Body of pancreas (tissue), 4 donors: Measurements from ENCODE around the gene NAV1. TPM values are rescaled to one million over a fixed set of nuclear protein-coding genes. Genes with fewer than 3 reads are reported as not detected.
A peak's percentile ranks its signal among the peaks of the same experiment; 100 is the strongest.

Experiments
- ATAC-seq: fragments of 150-250 bp; one replicate; pipeline ENCODE4 v1.9.1; 2016
- DNase-seq, 4 donors: peaks; one replicate each; pipeline ENCODE4 v3.0.0-alpha.2; 2019
- H3K27ac ChIP-seq, 4 donors: fragments of 200-600 bp; sonication (generic); 1 replicate in 3 of 4; 2 replicates in 1 of 4; pipeline versions ENCODE4 v1.5.1 to v1.6.1; 2016 to 2019; ENCODE audit warnings: mild to moderate bottlenecking in 1 of 4, mixed read lengths in 1 of 4, moderate library complexity in 1 of 4
- H3K27me3 ChIP-seq, 2 donors: fragments of 200-600 bp; sonication (generic); one replicate each; pipeline ENCODE4 v1.6.0; 2016; ENCODE audit warnings: mild to moderate bottlenecking in 1 of 2
- H3K36me3 ChIP-seq, 2 donors: fragments of 200-600 bp; sonication (generic); replicated peaks in 1 of 2; 2 replicates each; pipeline ENCODE4 v1.5.1; 2016; ENCODE audit warnings: low read depth in 2 of 2; ENCODE audit not compliant: insufficient read depth in 1 of 2
- H3K4me1 ChIP-seq: fragments of 200-600 bp; sonication (generic); one replicate; pipeline ENCODE4 v1.6.0; 2016
- H3K4me3 ChIP-seq, 2 donors: fragments of 200-600 bp; sonication (generic); 1 replicate in 1 of 2; 2 replicates in 1 of 2; pipeline ENCODE4 v1.5.1; 2016 to 2019
- H3K9me3 ChIP-seq, 3 donors: fragments of 200-600 bp; sonication (generic); 1 replicate in 2 of 3; 2 replicates in 1 of 3; pipeline ENCODE4 v1.5.1; 2016
- POLR2A ChIP-seq, 3 donors: fragments of 450-650 bp; IDR thresholded peaks; one replicate each; pipeline ENCODE4 v1.6.1; 2016; ENCODE audit warnings: antibody characterized with exemption in 3 of 3, mild to moderate bottlenecking in 2 of 3
- WGBS, 2 donors: methylation state at CpG; one replicate each; pipeline ENCODE4 v1.1.5; 2017; 5-methylcytosine and 5-hydroxymethylcytosine counted together
- intact Hi-C: fragments of 100-400 bp; cut with DNase I; formaldehyde crosslinking; loops from one replicate; pipeline ENCODE4 v1.15.1; 2023
- total RNA-seq, 2 donors: library from RNA; depleted of rRNA; stranded (reverse); fragments of >200 nt; gene quantifications; one replicate each; pipeline ENCODE4 v1.1.0, GENCODE V29; 2016
- TF ChIP-seq, protein P1 (sequence below), 7 experiments: fragments of 450-650 bp in 4 of 7; fragments of 200-600 bp in 3 of 7; sonication (generic) in 3 of 7; IDR thresholded peaks; one replicate each; pipeline ENCODE4 v1.5.1; 2016 to 2019; ENCODE audit warnings: antibody characterized with exemption in 7 of 7

The NAV1 gene
- total RNA-seq, 2 donors from 2014 or later = 11.5 to 13.7 TPM

- no peak overlapping the region for H3K4me3 ChIP-seq
- 56 to 63% methylated on average over 3 of the region's 3 CpGs for WGBS, 2 donors
- DNase-seq = no peak
- TF ChIP-seq, protein P1, sequence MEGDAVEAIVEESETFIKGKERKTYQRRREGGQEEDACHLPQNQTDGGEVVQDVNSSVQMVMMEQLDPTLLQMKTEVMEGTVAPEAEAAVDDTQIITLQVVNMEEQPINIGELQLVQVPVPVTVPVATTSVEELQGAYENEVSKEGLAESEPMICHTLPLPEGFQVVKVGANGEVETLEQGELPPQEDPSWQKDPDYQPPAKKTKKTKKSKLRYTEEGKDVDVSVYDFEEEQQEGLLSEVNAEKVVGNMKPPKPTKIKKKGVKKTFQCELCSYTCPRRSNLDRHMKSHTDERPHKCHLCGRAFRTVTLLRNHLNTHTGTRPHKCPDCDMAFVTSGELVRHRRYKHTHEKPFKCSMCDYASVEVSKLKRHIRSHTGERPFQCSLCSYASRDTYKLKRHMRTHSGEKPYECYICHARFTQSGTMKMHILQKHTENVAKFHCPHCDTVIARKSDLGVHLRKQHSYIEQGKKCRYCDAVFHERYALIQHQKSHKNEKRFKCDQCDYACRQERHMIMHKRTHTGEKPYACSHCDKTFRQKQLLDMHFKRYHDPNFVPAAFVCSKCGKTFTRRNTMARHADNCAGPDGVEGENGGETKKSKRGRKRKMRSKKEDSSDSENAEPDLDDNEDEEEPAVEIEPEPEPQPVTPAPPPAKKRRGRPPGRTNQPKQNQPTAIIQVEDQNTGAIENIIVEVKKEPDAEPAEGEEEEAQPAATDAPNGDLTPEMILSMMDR (IDR thresholded peaks at IDR 0.05) = no peak
- no peak for TF ChIP-seq POLR2A (IDR thresholded peaks at IDR 0.05)
- H3K27ac ChIP-seq = no peak overlapping the region
- no peaks in the 10 kb centered on the region for H3K36me3 ChIP-seq
- H3K27me3 ChIP-seq = no peaks in the 10 kb centered on the region
- no peak for ATAC-seq
- no peaks in the 10 kb centered on the region for H3K4me1 ChIP-seq
- H3K9me3 ChIP-seq = no peaks in the 10 kb centered on the region
- intact Hi-C loops = no loop called here
Measured at GRCh38 chr1:201583663-201584062, 44.7 kb downstream of the NAV1 start.

DNA sequence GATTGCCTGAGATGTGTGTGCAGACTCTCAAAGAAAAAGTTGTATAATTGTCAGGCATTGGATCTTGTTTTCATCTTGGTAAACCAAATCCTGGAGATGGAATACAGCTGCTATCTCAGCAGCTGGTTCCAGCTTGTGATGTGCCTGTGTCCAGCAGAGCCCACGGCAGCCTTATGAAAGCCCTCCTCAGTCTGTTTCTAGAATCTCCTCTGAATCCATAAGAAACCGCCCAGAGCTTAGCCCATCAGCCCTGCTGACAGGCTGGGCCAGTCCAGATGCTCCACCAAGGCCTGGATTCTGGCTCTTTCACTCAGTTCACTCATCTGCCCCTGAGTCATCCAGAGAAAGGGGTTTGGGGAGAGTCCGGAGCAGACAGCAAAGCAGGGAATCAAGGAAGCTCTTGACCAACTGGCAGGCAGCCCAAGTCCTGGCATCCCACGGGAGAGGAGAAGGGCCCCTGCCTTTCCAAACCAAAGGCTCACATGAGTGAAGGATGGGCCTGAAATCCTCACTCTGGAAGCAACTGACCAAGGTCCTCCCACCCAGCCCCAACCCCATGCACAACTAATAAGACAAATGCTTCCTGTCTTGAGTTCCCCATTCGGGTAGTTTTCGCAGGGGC is 45.7 kb downstream of the NAV1 start:
- DNase-seq = peak in 1 of 4 donors; percentile 32
- no peak for TF ChIP-seq POLR2A (IDR thresholded peaks at IDR 0.05)
- TF ChIP-seq, protein P1 (IDR thresholded peaks at IDR 0.05) = no peak
- WGBS, 2 donors = 63 to 95% methylated on average over 4 to 6 of the region's 6 CpGs

GRCh38 chr1:201585093-201585483 is 46.2 kb downstream of the NAV1 start:
- no peak overlapping the region for H3K4me3 ChIP-seq
- H3K27ac ChIP-seq = no peak overlapping the region
- DNase-seq (no peak), ATAC-seq (no peak)
- intact Hi-C loops = no loop called here
- 62 to 74% methylated on average over 3 of the region's 3 CpGs for WGBS, 2 donors
- no peaks in the 10 kb centered on the region for H3K4me1 ChIP-seq
- H3K27me3 ChIP-seq = no peaks in the 10 kb centered on the region
- no peak for TF ChIP-seq POLR2A (IDR thresholded peaks at IDR 0.05)
- TF ChIP-seq, protein P1 (IDR thresholded peaks at IDR 0.05) = no peak
- no peaks in the 10 kb centered on the region for H3K36me3 ChIP-seq
- H3K9me3 ChIP-seq = no peaks in the 10 kb centered on the region

More for the DNA sequence above, 45.7 kb downstream of the NAV1 start:
- H3K36me3 ChIP-seq = no peaks in the 10 kb centered on the region
- no peak for ATAC-seq
- no peaks in the 10 kb centered on the region for H3K4me1 ChIP-seq
- H3K9me3 ChIP-seq = no peaks in the 10 kb centered on the region
- intact Hi-C loops = no loop called here
- no peak overlapping the region for H3K27ac ChIP-seq
- no peak overlapping the region for H3K4me3 ChIP-seq
- no peaks in the 10 kb centered on the region for H3K27me3 ChIP-seq

GRCh38 chr1:201585901-201586300 is 47.0 kb downstream of the NAV1 start:
- 54 to 65% methylated on average over 3 of the region's 3 CpGs for WGBS, 2 donors
- no peaks in the 10 kb centered on the region for H3K36me3 ChIP-seq
- DNase-seq = no peak
- no peaks in the 10 kb centered on the region for H3K9me3 ChIP-seq
- H3K4me1 ChIP-seq = no peaks in the 10 kb centered on the region
- ATAC-seq = no peak
- H3K27ac ChIP-seq = no peak overlapping the region
- no peaks in the 10 kb centered on the region for H3K27me3 ChIP-seq
- H3K4me3 ChIP-seq = no peak overlapping the region
- intact Hi-C loops = no loop called here
- no peak for TF ChIP-seq POLR2A (IDR thresholded peaks at IDR 0.05)
- TF ChIP-seq, protein P1 (IDR thresholded peaks at IDR 0.05) = no peak

GRCh38 chr1:201586806-201587205 is 47.9 kb downstream of the NAV1 start:
- 88 to 96% methylated on average over 5 of the region's 5 CpGs for WGBS, 2 donors
- intact Hi-C loops = no loop called here

More at GRCh38 chr1:201586806-201587205, 47.9 kb downstream of the NAV1 start:
- Histone ChIP-seq H3K4me3 (no peak overlapping the region), H3K36me3 (no peaks in the 10 kb centered on the region), H3K4me1 (no peaks in the 10 kb centered on the region), H3K9me3 (no peaks in the 10 kb centered on the region), H3K27ac (no peak overlapping the region), H3K27me3 (no peaks in the 10 kb centered on the region)
- no peak for ATAC-seq
- no peak for DNase-seq
- TF ChIP-seq POLR2A (IDR thresholded peaks at IDR 0.05) = no peak
- TF ChIP-seq, protein P1 (IDR thresholded peaks at IDR 0.05) = no peak
